ENCODE data around the gene ACOT7.

ACOT7 gene

DNA sequence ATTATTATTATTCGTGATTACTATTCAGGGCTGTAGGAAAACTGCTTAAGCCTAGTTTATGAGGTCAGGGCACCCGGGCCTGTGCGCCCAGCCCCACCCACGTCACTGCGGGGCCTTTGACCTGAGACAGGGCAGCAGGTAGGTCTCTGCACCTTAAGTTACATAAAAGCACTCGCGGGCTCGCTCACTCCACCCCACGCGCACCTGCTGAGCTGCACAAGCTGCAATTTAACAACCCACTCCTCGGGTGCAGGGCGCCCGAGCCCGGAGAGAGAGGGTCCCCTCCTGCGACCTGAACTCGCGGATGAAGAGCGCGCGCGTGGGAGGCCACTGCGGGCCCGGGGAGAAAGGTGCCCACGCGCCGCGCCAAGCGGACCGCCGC is 158.3 kb downstream of the ACOT7 start:
- H3K79me2 ChIP-seq (ENCODE audit: insufficient read depth, low read depth) = peaks cover 22% of the 10 kb centered on the region
- no peaks in the 10 kb centered on the region for H4K20me1 ChIP-seq (ENCODE audit: insufficient read depth)
- peaks cover 6% of the 10 kb centered on the region for H3K4me1 ChIP-seq (ENCODE audit: low read depth, poor library complexity, severe bottlenecking)
- peak overlapping the region; percentile 44 for H2AFZ ChIP-seq (ENCODE audit: low read depth)
- H3K27ac ChIP-seq = peak overlapping the region; percentile 36; the same call in 1 of the 2 replicates
- peak overlapping the region; percentile 89 for H3K4me2 ChIP-seq
- peak overlapping the region; percentile 83 for H3K9ac ChIP-seq
- H3K4me3 ChIP-seq (IDR thresholded peaks at IDR 0.05; ENCODE audit: insufficient read depth, low read depth, low read length) = peak overlapping the region; percentile 61
- TF ChIP-seq CTCF (conservative IDR thresholded peaks at IDR 0.05; ENCODE audit: low read depth, low read length) = no peak
- H3K27me3 ChIP-seq (ENCODE audit: insufficient read depth, low read depth) = peaks cover 17% of the 10 kb centered on the region; the same call in 1 of the 2 replicates
- H3K36me3 ChIP-seq (ENCODE audit: insufficient read depth) = peaks cover 6% of the 10 kb centered on the region; the same call in 1 of the 2 replicates

- peaks cover 11% of the 10 kb centered on the region; the same call in 1 of the 2 replicates for H3K27me3 ChIP-seq (ENCODE audit: insufficient read depth, low read depth)
- peak overlapping the region; percentile 83 for H3K9ac ChIP-seq
- H4K20me1 ChIP-seq (ENCODE audit: insufficient read depth) = no peaks in the 10 kb centered on the region
- peak overlapping the region; percentile 36; the same call in 1 of the 2 replicates for H3K27ac ChIP-seq
- H3K79me2 ChIP-seq (ENCODE audit: insufficient read depth, low read depth) = peaks cover 22% of the 10 kb centered on the region
- H2AFZ ChIP-seq (ENCODE audit: low read depth) = peak overlapping the region; percentile 44
- H3K4me1 ChIP-seq (ENCODE audit: low read depth, poor library complexity, severe bottlenecking) = peaks cover 6% of the 10 kb centered on the region
- H3K36me3 ChIP-seq (ENCODE audit: insufficient read depth) = peaks cover 6% of the 10 kb centered on the region; the same call in 1 of the 2 replicates
- peak overlapping the region; percentile 89 for H3K4me2 ChIP-seq
- TF ChIP-seq CTCF (conservative IDR thresholded peaks at IDR 0.05; ENCODE audit: low read depth, low read length) = no peak
- H3K4me3 ChIP-seq (IDR thresholded peaks at IDR 0.05; ENCODE audit: insufficient read depth, low read depth, low read length) = peak overlapping the region; percentile 61
Measured at GRCh38 chr1:6234502-6235295, 158.9 kb downstream of the ACOT7 start.

DNA sequence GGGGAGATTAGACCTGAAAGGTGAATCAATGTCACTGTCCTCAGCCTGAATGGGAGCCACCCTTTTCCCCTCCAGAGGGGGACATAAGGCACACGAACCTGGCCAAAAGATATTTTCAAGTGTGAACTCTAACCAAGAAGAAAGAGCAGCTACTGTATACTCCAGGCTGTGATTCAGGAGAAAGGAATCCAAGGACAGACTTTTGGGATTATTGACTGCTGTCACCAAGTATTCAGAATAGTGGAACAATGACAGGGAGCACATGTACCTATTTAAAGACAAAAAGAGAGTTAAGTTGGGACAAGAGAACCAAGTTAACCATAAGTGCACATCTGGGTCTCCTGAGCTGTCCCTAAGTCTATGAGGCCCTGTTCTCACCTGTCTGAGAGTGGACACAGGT is 160.2 kb downstream of the ACOT7 start:
- peaks cover 22% of the 10 kb centered on the region for H3K79me2 ChIP-seq (ENCODE audit: insufficient read depth, low read depth)
- no peaks in the 10 kb centered on the region for H4K20me1 ChIP-seq (ENCODE audit: insufficient read depth)
- H3K4me2 ChIP-seq = no peak overlapping the region
- H3K27ac ChIP-seq = no peak overlapping the region
- H3K9ac ChIP-seq = no peak overlapping the region
- H3K4me1 ChIP-seq (ENCODE audit: low read depth, poor library complexity, severe bottlenecking) = peaks cover 6% of the 10 kb centered on the region
- no peak overlapping the region for H3K4me3 ChIP-seq (IDR thresholded peaks at IDR 0.05; ENCODE audit: insufficient read depth, low read depth, low read length)
- no peak for TF ChIP-seq CTCF (conservative IDR thresholded peaks at IDR 0.05; ENCODE audit: low read depth, low read length)
- H2AFZ ChIP-seq (ENCODE audit: low read depth) = no peak overlapping the region
- H3K27me3 ChIP-seq (ENCODE audit: insufficient read depth, low read depth) = no peaks in the 10 kb centered on the region; the same call in 1 of the 2 replicates
- H3K36me3 ChIP-seq (ENCODE audit: insufficient read depth) = peaks cover 8% of the 10 kb centered on the region; the same call in 1 of the 2 replicates

DNA sequence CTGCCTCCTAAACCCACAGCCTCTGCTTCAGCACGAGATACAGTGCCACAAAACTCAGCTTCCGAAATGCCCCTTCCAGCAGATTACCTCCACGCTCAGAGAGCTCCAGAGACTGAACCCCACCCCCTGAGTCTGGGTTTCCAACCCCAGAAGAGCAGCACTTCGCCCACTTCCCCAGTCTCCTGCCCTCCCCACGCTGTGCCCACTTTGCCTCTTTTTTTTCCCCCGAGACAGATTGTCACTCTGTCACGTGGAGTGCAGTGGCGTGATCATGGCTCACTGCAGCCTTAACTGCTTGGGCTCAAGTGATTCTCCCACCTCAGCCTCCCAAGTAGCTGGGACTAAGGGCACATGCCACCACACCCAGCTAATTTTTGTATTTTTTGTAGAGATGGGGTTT is 167.9 kb downstream of the ACOT7 start:
- Histone ChIP-seq H2AFZ (ENCODE audit: low read depth) (no peak overlapping the region), H3K4me1 (ENCODE audit: low read depth, poor library complexity, severe bottlenecking) (no peaks in the 10 kb centered on the region), H3K4me3 (IDR thresholded peaks at IDR 0.05; ENCODE audit: insufficient read depth, low read depth, low read length) (no peak overlapping the region), H3K36me3 (ENCODE audit: insufficient read depth) (peaks cover 3% of the 10 kb centered on the region; the same call in 1 of the 2 replicates), H3K79me2 (ENCODE audit: insufficient read depth, low read depth) (no peaks in the 10 kb centered on the region), H3K27me3 (ENCODE audit: insufficient read depth, low read depth) (no peaks in the 10 kb centered on the region), H4K20me1 (ENCODE audit: insufficient read depth) (no peaks in the 10 kb centered on the region), H3K27ac (no peak overlapping the region), H3K9ac (no peak overlapping the region), H3K4me2 (no peak overlapping the region)
- no peak for TF ChIP-seq CTCF (conservative IDR thresholded peaks at IDR 0.05; ENCODE audit: low read depth, low read length)
